Measurements from ENCODE around the gene IBA57. TPM values are rescaled to one million over a fixed set of nuclear protein-coding genes. Genes with fewer than 3 reads are reported as not detected.
"Not testable (repeated sequence)": the region's sequence is repeated elsewhere in the genome, so short reads cannot be mapped to it uniquely, and the experiment has no call there.

Gene IBA57
- total RNA-seq, 3 donors from 2014 or later, result 3.4 to 4.1 (median 3.9) TPM

DNA sequence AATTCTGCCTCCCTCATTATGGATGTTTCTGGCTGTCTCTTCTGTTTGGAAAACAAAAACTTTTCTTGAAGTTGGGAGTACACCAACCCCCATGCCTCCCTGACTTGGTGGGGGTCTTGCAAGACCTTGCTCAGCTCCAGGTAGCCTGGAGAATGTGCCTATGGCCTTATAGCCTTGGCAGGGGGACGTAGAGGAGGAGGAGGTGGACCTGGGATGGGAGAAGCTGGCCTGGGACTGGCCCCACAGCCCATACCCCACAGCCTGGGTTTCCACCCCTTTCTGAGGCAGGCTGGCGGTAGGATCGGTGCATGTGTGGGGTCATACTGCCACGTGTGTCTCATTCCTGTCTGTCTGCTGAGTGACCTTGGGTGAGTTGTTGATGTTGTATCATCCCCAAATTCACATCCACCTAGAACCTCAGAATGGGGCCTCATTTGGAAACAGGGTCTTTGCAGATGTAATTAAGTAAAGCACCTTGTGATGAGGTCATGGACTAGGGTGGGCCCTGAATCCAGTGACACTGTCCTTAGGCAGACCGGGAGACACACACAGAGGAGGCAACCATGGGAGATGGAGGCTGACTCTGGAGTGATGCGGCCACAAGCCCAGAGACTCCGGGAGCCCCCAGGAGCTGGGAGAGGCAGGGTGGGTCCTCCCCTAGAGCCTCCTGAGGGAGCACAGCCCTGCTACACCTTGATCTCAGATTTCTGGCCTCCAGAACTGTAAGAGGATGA lies 60.7 kb downstream of the IBA57 start:
- no peak for DNase-seq (ENCODE audit: low spot score in 2 of 2)
- peaks cover 12 to 13% of the 10 kb centered on the region in 2 donors for H3K9me3 ChIP-seq
- TF ChIP-seq POLR2A (IDR thresholded peaks at IDR 0.05), result no peak
- TF ChIP-seq POLR2AphosphoS5 (IDR thresholded peaks at IDR 0.05), result no peak
- TF ChIP-seq, protein P1, sequence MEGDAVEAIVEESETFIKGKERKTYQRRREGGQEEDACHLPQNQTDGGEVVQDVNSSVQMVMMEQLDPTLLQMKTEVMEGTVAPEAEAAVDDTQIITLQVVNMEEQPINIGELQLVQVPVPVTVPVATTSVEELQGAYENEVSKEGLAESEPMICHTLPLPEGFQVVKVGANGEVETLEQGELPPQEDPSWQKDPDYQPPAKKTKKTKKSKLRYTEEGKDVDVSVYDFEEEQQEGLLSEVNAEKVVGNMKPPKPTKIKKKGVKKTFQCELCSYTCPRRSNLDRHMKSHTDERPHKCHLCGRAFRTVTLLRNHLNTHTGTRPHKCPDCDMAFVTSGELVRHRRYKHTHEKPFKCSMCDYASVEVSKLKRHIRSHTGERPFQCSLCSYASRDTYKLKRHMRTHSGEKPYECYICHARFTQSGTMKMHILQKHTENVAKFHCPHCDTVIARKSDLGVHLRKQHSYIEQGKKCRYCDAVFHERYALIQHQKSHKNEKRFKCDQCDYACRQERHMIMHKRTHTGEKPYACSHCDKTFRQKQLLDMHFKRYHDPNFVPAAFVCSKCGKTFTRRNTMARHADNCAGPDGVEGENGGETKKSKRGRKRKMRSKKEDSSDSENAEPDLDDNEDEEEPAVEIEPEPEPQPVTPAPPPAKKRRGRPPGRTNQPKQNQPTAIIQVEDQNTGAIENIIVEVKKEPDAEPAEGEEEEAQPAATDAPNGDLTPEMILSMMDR (IDR thresholded peaks at IDR 0.05), result no peak
- H3K27ac ChIP-seq, result no peak overlapping the region
- no peaks in the 10 kb centered on the region for H3K4me1 ChIP-seq
- no peak overlapping the region for H3K4me3 ChIP-seq
- H3K36me3 ChIP-seq, result no peaks in the 10 kb centered on the region
- H3K27me3 ChIP-seq, result no peaks in the 10 kb centered on the region
- intact Hi-C loops (cut with DNase I; ENCODE audit: low total_unique reads), result no loop called here

DNA sequence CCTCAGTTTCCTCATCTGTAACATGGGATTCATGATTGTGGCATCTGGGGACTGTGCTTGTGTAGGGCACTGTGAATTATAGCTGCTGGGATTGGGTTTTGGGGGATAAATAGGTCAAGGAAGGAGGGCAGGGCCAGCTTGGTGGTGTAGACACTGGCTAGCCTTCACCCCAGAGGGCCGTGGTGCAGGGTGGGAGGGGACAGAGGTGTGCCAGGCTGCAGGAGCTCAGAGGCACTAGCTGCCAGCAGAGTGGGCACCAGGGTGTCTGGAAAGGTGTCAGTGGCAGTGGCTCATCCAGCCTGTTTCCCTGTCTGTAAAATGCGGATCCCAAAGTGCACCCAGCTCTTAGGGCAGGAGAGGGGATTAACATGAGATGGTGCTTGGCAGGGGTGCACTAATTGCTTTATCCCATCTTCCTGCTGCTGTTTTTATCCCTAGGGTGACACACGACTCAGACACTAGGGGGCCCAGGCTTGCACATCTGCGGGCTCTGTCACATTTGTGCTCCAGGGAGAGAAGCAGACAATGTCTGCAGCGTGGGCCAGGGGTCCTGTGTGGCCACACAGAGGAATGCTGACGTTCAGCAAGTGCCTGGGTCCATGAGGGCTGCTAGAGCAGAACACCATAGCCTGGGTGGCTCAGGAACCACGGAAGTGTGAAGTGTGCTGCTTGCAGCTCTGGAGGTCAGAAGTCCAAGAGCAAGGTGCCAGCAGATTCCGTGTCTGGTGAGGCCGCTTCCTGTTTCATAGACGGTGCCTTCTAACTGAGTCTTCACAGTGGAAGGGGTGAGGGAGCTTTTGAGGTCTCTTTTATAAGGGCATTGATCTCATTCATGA lies 61.6 kb downstream of the IBA57 start:
- Histone ChIP-seq H3K4me3 (no peak overlapping the region), H3K9me3 (peaks cover 12 to 13% of the 10 kb centered on the region in 2 donors), H3K27me3 (no peaks in the 10 kb centered on the region), H3K36me3 (no peaks in the 10 kb centered on the region), H3K4me1 (no peaks in the 10 kb centered on the region), H3K27ac (peak overlapping the region in 1 of 2 donors; percentile 62)
- TF ChIP-seq POLR2A (IDR thresholded peaks at IDR 0.05) (no peak), POLR2AphosphoS5 (IDR thresholded peaks at IDR 0.05) (no peak)
- TF ChIP-seq, protein P1 (IDR thresholded peaks at IDR 0.05), result no peak
- intact Hi-C loops (cut with DNase I; ENCODE audit: low total_unique reads), result no loop called here
- DNase-seq (ENCODE audit: low spot score in 2 of 2), result no peak

DNA sequence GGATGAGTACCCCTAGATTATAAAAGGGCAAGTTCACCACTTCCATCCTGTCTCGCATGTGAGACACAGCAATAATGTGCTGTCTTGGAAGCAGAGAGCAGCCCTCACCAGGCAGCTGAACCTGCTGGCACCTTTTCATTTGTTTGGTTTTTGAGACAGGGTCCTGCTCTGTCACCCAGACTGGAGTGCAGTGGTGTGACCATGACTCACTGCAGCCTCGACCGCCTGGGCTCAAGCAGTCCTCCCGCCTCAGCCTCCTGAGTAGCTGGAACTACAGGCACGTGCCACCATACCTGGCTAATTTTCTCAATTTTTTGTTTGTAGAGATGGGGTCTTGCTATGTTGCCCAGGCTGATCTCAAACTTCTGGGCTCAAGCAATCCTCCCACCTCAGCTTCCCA lies 62.5 kb downstream of the IBA57 start:
- DNase-seq (ENCODE audit: low spot score in 2 of 2); intact Hi-C loops (cut with DNase I; ENCODE audit: low total_unique reads); H3K4me3 ChIP-seq; H3K27me3 ChIP-seq; H3K36me3 ChIP-seq; H3K4me1 ChIP-seq: not testable (repeated sequence)
- Histone ChIP-seq H3K9me3 (peaks cover 13 to 17% of the 10 kb centered on the region in 2 donors), H3K27ac (peak overlapping the region in 1 of 2 donors; percentile 62)

DNA sequence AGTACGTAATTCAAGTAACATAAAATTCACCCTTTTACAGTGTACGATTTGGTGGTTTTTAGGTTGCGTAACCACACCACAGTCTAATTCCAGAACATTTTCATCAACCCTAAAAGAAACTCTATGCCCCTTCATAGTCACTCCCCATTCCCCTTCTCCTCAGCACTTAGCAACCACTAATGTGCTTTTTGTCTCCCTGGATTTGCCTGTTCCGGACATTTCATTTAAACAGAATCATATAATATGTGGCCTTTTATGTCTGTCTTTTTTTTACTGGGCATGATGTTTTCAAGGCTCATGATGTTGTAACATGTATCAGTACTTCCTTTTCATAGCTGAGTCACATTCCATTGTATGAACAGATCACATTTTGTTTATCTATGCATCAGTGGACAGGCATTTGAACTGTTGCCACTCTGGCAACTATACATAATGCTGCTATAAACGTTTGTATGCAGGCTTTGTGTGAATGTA lies 63.0 kb downstream of the IBA57 start:
- no peak for TF ChIP-seq POLR2A (IDR thresholded peaks at IDR 0.05)
- TF ChIP-seq, protein P1 (IDR thresholded peaks at IDR 0.05), result no peak
- TF ChIP-seq POLR2AphosphoS5 (IDR thresholded peaks at IDR 0.05), result no peak
- Histone ChIP-seq H3K36me3 (no peaks in the 10 kb centered on the region), H3K27ac (peak overlapping the region in 1 of 2 donors; percentile 62), H3K9me3 (peaks cover 13 to 22% of the 10 kb centered on the region in 2 donors), H3K27me3 (no peaks in the 10 kb centered on the region), H3K4me1 (no peaks in the 10 kb centered on the region), H3K4me3 (no peak overlapping the region)
- intact Hi-C loops (cut with DNase I; ENCODE audit: low total_unique reads), result no loop called here
- no peak for DNase-seq (ENCODE audit: low spot score in 2 of 2)

DNA sequence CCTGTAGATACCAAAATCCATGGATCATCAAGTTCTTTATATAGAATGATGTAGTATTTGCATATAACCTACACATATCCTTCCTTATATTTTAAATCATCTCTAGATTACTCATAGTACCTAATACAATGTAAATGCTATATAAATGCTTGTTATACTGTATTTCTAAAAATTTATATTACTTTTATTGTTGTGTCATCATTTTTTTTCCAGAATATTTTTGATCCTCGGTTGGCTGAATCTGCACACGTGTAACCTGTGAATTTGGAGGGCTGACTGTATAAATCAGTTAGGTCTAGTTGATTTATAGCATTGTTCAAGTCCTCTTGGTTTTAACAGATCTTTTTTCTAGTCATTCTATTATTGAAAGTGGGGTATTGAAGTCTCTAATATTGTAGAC lies 65.6 kb downstream of the IBA57 start:
- no peak overlapping the region for H3K27ac ChIP-seq
- H3K36me3 ChIP-seq, result no peaks in the 10 kb centered on the region
- no peak for DNase-seq (ENCODE audit: low spot score in 2 of 2)
- H3K27me3 ChIP-seq, result no peaks in the 10 kb centered on the region
- H3K4me1 ChIP-seq, result no peaks in the 10 kb centered on the region
- intact Hi-C loops (cut with DNase I; ENCODE audit: low total_unique reads), result no loop called here
- TF ChIP-seq POLR2AphosphoS5 (IDR thresholded peaks at IDR 0.05) (no peak), POLR2A (IDR thresholded peaks at IDR 0.05) (no peak)
- TF ChIP-seq, protein P1 (IDR thresholded peaks at IDR 0.05), result no peak
- H3K9me3 ChIP-seq, result peaks cover 0 to 12% of the 10 kb centered on the region in 2 donors
- no peak overlapping the region for H3K4me3 ChIP-seq

Other genes with a start within 250 kb of the IBA57 start
- 1 to 10 TPM; 1.1 to 2.5 (median 1.3) TPM for gene WNT9A, start 217.9 kb upstream of the IBA57 start, total RNA-seq
- gene WNT3A, start 158.8 kb upstream of the IBA57 start, total RNA-seq, result under 1 TPM in 1 of 3 donors, not detected in 2; 0.29 TPM
- 100 to 1,000 TPM; 263 to 295 (median 292) TPM for gene ARF1, start 83.1 kb upstream of the IBA57 start, total RNA-seq
- 10 to 100 TPM; 11.5 to 17.0 (median 15.7) TPM for gene C1orf35, start 62.5 kb upstream of the IBA57 start, total RNA-seq
- gene MRPL55, start 56.5 kb upstream of the IBA57 start, total RNA-seq, result 100 to 1,000 TPM in 2 of 3 donors, 10 to 100 TPM in 1; 76.4 to 108 (median 102) TPM
- 100 to 1,000 TPM; 218 to 413 (median 333) TPM for gene GUK1, start 25.5 kb upstream of the IBA57 start, total RNA-seq
- gene GJC2, start 15.9 kb upstream of the IBA57 start, total RNA-seq, result 1 to 10 TPM; 1.3 TPM
- gene OBSCN, start 42.2 kb downstream of the IBA57 start, total RNA-seq, result 10 to 100 TPM in 2 of 3 donors, 1 to 10 TPM in 1; 3.0 to 40.0 (median 27.9) TPM
- 10 to 100 TPM; 17.0 to 17.7 (median 17.3) TPM for gene TRIM11, start 241.0 kb downstream of the IBA57 start, total RNA-seq